ENCODE data around the gene TBC1D22A.
A peak's percentile ranks its signal among the peaks of the same experiment; 100 is the strongest.

TBC1D22A gene

GRCh38 chr22:47148956-47149728 lies 386.7 kb downstream of the TBC1D22A start:
- no peak for DNase-seq
- Histone ChIP-seq H3K27ac (no peak overlapping the region), H3K27me3 (ENCODE audit: insufficient read depth, low read depth, severe bottlenecking) (no peaks in the 10 kb centered on the region), H3K4me3 (ENCODE audit: low read depth, low read length) (no peak overlapping the region), H3K9me3 (ENCODE audit: severe bottlenecking) (no peaks in the 10 kb centered on the region), H3K36me3 (no peaks in the 10 kb centered on the region)
- no peak for TF ChIP-seq CTCF (IDR thresholded peaks at IDR 0.05; ENCODE audit: low read depth, low read length)

- Histone ChIP-seq H3K27me3 (ENCODE audit: insufficient read depth, low read depth, severe bottlenecking) (no peaks in the 10 kb centered on the region), H3K27ac (no peak overlapping the region), H3K36me3 (no peaks in the 10 kb centered on the region), H3K9me3 (ENCODE audit: severe bottlenecking) (no peaks in the 10 kb centered on the region), H3K4me3 (ENCODE audit: low read depth, low read length) (no peak overlapping the region)
- no peak for TF ChIP-seq CTCF (IDR thresholded peaks at IDR 0.05; ENCODE audit: low read depth, low read length)
- peak; percentile 19 for DNase-seq
These were observed 387.5 kb downstream of the TBC1D22A start for GRCh38 chr22:47149976-47150375.

- DNase-seq = no peak
- Histone ChIP-seq H3K27me3 (ENCODE audit: insufficient read depth, low read depth, severe bottlenecking) (no peaks in the 10 kb centered on the region), H3K4me3 (ENCODE audit: low read depth, low read length) (no peak overlapping the region), H3K36me3 (no peaks in the 10 kb centered on the region), H3K9me3 (ENCODE audit: severe bottlenecking) (no peaks in the 10 kb centered on the region), H3K27ac (no peak overlapping the region)
- no peak for TF ChIP-seq CTCF (IDR thresholded peaks at IDR 0.05; ENCODE audit: low read depth, low read length)
These were observed 388.0 kb downstream of the TBC1D22A start for GRCh38 chr22:47150426-47150825.

GRCh38 chr22:47151064-47151463 lies 388.6 kb downstream of the TBC1D22A start:
- Histone ChIP-seq H3K36me3 (no peaks in the 10 kb centered on the region), H3K27ac (no peak overlapping the region), H3K27me3 (ENCODE audit: insufficient read depth, low read depth, severe bottlenecking) (no peaks in the 10 kb centered on the region), H3K9me3 (ENCODE audit: severe bottlenecking) (no peaks in the 10 kb centered on the region), H3K4me3 (ENCODE audit: low read depth, low read length) (no peak overlapping the region)
- no peak for DNase-seq
- no peak for TF ChIP-seq CTCF (IDR thresholded peaks at IDR 0.05; ENCODE audit: low read depth, low read length)

GRCh38 chr22:47151490-47151889 lies 389.0 kb downstream of the TBC1D22A start:
- no peak for DNase-seq
- TF ChIP-seq CTCF (IDR thresholded peaks at IDR 0.05; ENCODE audit: low read depth, low read length) = no peak
- H3K27ac ChIP-seq = no peak overlapping the region
- H3K4me3 ChIP-seq (ENCODE audit: low read depth, low read length) = no peak overlapping the region
- no peaks in the 10 kb centered on the region for H3K36me3 ChIP-seq
- H3K27me3 ChIP-seq (ENCODE audit: insufficient read depth, low read depth, severe bottlenecking) = no peaks in the 10 kb centered on the region
- no peaks in the 10 kb centered on the region for H3K9me3 ChIP-seq (ENCODE audit: severe bottlenecking)

GRCh38 chr22:47152236-47152635 lies 389.8 kb downstream of the TBC1D22A start:
- Histone ChIP-seq H3K4me3 (ENCODE audit: low read depth, low read length) (no peak overlapping the region), H3K27ac (no peak overlapping the region), H3K9me3 (ENCODE audit: severe bottlenecking) (no peaks in the 10 kb centered on the region), H3K36me3 (no peaks in the 10 kb centered on the region), H3K27me3 (ENCODE audit: insufficient read depth, low read depth, severe bottlenecking) (no peaks in the 10 kb centered on the region)
- no peak for TF ChIP-seq CTCF (IDR thresholded peaks at IDR 0.05; ENCODE audit: low read depth, low read length)
- DNase-seq = no peak
